ENCODE measurements around the gene CHRM4.

Gene CHRM4

GRCh38 chr11:46370253-46370652, 21.3 kb downstream of the CHRM4 start:
- peaks cover 31% of the 10 kb centered on the region; the same call in 1 of the 2 replicates for H3K79me2 ChIP-seq (ENCODE audit: insufficient read depth, low read length)
- no peaks in the 10 kb centered on the region for H3K9me3 ChIP-seq (ENCODE audit: insufficient read depth, low read depth, low read length)
- H3F3A ChIP-seq (ENCODE audit: low read depth) = no peaks in the 10 kb centered on the region
- peaks cover 28% of the 10 kb centered on the region for H4K20me1 ChIP-seq (ENCODE audit: insufficient read depth, low read length, poor library complexity, severe bottlenecking)
- peaks cover 78% of the 10 kb centered on the region; the same call in 1 of the 2 replicates for H3K36me3 ChIP-seq (ENCODE audit: insufficient read depth, low read length)
- no peaks in the 10 kb centered on the region for H3K9me2 ChIP-seq (replicated peaks; ENCODE audit: low read depth, low read length)
- H3K9ac ChIP-seq (ENCODE audit: low read depth, low read length, poor library complexity, severe bottlenecking) = no peak overlapping the region
- no peak overlapping the region for H2AFZ ChIP-seq (ENCODE audit: low read length)
- TF ChIP-seq EZH2phosphoT487 (IDR thresholded peaks at IDR 0.05; ENCODE audit: borderline replicate concordance) (no peak), CTCF (conservative IDR thresholded peaks at IDR 0.05; ENCODE audit: low read length) (no peak)
- H3K4me3 ChIP-seq (ENCODE audit: low read length, poor library complexity, severe bottlenecking) = no peak overlapping the region
- H3K4me1 ChIP-seq (ENCODE audit: insufficient read depth, low read length, poor library complexity, severe bottlenecking) = no peaks in the 10 kb centered on the region
- H3K27me3 ChIP-seq (ENCODE audit: insufficient read depth, low read length, poor library complexity, severe bottlenecking) = no peaks in the 10 kb centered on the region
- H3K4me2 ChIP-seq (ENCODE audit: low read depth, low read length, poor library complexity, severe bottlenecking) = no peak overlapping the region

- no peaks in the 10 kb centered on the region for H3K9me2 ChIP-seq (replicated peaks; ENCODE audit: low read depth, low read length)
- H2AFZ ChIP-seq (ENCODE audit: low read length) = no peak overlapping the region
- no peak overlapping the region for H3K4me2 ChIP-seq (ENCODE audit: low read depth, low read length, poor library complexity, severe bottlenecking)
- TF ChIP-seq CTCF (conservative IDR thresholded peaks at IDR 0.05; ENCODE audit: low read length) = peak; percentile 85
- TF ChIP-seq EZH2phosphoT487 (IDR thresholded peaks at IDR 0.05; ENCODE audit: borderline replicate concordance) = no peak
- peaks cover 34% of the 10 kb centered on the region for H4K20me1 ChIP-seq (ENCODE audit: insufficient read depth, low read length, poor library complexity, severe bottlenecking)
- H3K36me3 ChIP-seq (ENCODE audit: insufficient read depth, low read length) = peaks cover 71% of the 10 kb centered on the region; the same call in 1 of the 2 replicates
- H3K4me1 ChIP-seq (ENCODE audit: insufficient read depth, low read length, poor library complexity, severe bottlenecking) = no peaks in the 10 kb centered on the region
- no peaks in the 10 kb centered on the region for H3F3A ChIP-seq (ENCODE audit: low read depth)
- no peak overlapping the region for H3K4me3 ChIP-seq (ENCODE audit: low read length, poor library complexity, severe bottlenecking)
- H3K9me3 ChIP-seq (ENCODE audit: insufficient read depth, low read depth, low read length) = no peaks in the 10 kb centered on the region
- peaks cover 38% of the 10 kb centered on the region for H3K79me2 ChIP-seq (ENCODE audit: insufficient read depth, low read length)
- no peak overlapping the region for H3K9ac ChIP-seq (ENCODE audit: low read depth, low read length, poor library complexity, severe bottlenecking)
- H3K27me3 ChIP-seq (ENCODE audit: insufficient read depth, low read length, poor library complexity, severe bottlenecking) = no peaks in the 10 kb centered on the region
Observed at GRCh38 chr11:46369458-46370152, 22.0 kb downstream of the CHRM4 start.

- Histone ChIP-seq H3K36me3 (ENCODE audit: insufficient read depth, low read length) (peaks cover 69% of the 10 kb centered on the region; the same call in 1 of the 2 replicates), H3K4me3 (ENCODE audit: low read length, poor library complexity, severe bottlenecking) (no peak overlapping the region), H3K9ac (ENCODE audit: low read depth, low read length, poor library complexity, severe bottlenecking) (no peak overlapping the region), H3F3A (ENCODE audit: low read depth) (no peaks in the 10 kb centered on the region), H3K4me1 (ENCODE audit: insufficient read depth, low read length, poor library complexity, severe bottlenecking) (peaks cover 9% of the 10 kb centered on the region), H3K79me2 (ENCODE audit: insufficient read depth, low read length) (peaks cover 55% of the 10 kb centered on the region), H3K27me3 (ENCODE audit: insufficient read depth, low read length, poor library complexity, severe bottlenecking) (no peaks in the 10 kb centered on the region), H4K20me1 (ENCODE audit: insufficient read depth, low read length, poor library complexity, severe bottlenecking) (peaks cover 51% of the 10 kb centered on the region), H3K9me2 (replicated peaks; ENCODE audit: low read depth, low read length) (no peaks in the 10 kb centered on the region), H3K4me2 (ENCODE audit: low read depth, low read length, poor library complexity, severe bottlenecking) (no peak overlapping the region), H3K9me3 (ENCODE audit: insufficient read depth, low read depth, low read length) (no peaks in the 10 kb centered on the region), H2AFZ (ENCODE audit: low read length) (no peak overlapping the region)
- TF ChIP-seq CTCF (conservative IDR thresholded peaks at IDR 0.05; ENCODE audit: low read length) (no peak), EZH2phosphoT487 (IDR thresholded peaks at IDR 0.05; ENCODE audit: borderline replicate concordance) (no peak)
Observed at GRCh38 chr11:46367916-46368267, 23.7 kb downstream of the CHRM4 start.
